Choroid plexus epithelial cell (primary cell): Measurements from ENCODE around the gene MRPL37.

ENCODE experiments used
- DNase-seq: peaks from one replicate; pipeline ENCODE4 v3.0.0-alpha.2; 2010; ENCODE audit warnings: low read depth
- H3K4me3 ChIP-seq: 2 replicates; pipeline ENCODE4 v1.5.1; 2011; ENCODE audit warnings: low read depth, mild to moderate bottlenecking, control low read depth, low read length, moderate library complexity
- CTCF ChIP-seq: conservative IDR thresholded peaks from 2 replicates; pipeline ENCODE4 v1.5.1; 2011; ENCODE audit warnings: low read depth, mild to moderate bottlenecking, control low read depth, inconsistent platforms, low read length, moderate library complexity

Gene MRPL37

GRCh38 chr1:54219688-54220003 lies 19.7 kb downstream of the MRPL37 start:
- no peak overlapping the region for H3K4me3 ChIP-seq
- DNase-seq: no peak
- TF ChIP-seq CTCF: no peak

GRCh38 chr1:54220004-54220811 lies 20.2 kb downstream of the MRPL37 start:
- peak; percentile 75 for DNase-seq
- TF ChIP-seq CTCF: no peak
- no peak overlapping the region for H3K4me3 ChIP-seq

- no peak overlapping the region for H3K4me3 ChIP-seq
- DNase-seq: no peak
- no peak for TF ChIP-seq CTCF
Observed at GRCh38 chr1:54221113-54221834, 21.3 kb downstream of the MRPL37 start.

- TF ChIP-seq CTCF: no peak
- no peak for DNase-seq
Observed at GRCh38 chr1:54221867-54222484, 22.0 kb downstream of the MRPL37 start.

GRCh38 chr1:54222711-54223110 lies 22.7 kb downstream of the MRPL37 start:
- H3K4me3 ChIP-seq: no peak overlapping the region
- no peak for TF ChIP-seq CTCF
- DNase-seq: no peak

More at GRCh38 chr1:54221867-54222484, 22.0 kb downstream of the MRPL37 start:
- no peak overlapping the region for H3K4me3 ChIP-seq

GRCh38 chr1:54223441-54224202 lies 23.7 kb downstream of the MRPL37 start:
- H3K4me3 ChIP-seq: no peak overlapping the region
- no peak for TF ChIP-seq CTCF

More at GRCh38 chr1:54223441-54224202, 23.7 kb downstream of the MRPL37 start:
- DNase-seq: no peak
